ENCODE measurements around the gene LRRC23. TPM values are rescaled to one million over a fixed set of nuclear protein-coding genes. Genes with fewer than 3 reads are reported as not detected.

Gene LRRC23
- total RNA-seq, 1 donor: 7.6 TPM

GRCh38 chr12:6950401-6950801 is 45.8 kb downstream of the LRRC23 start:
- Histone ChIP-seq H3K4me3 (ENCODE audit: insufficient read depth, low read length) (no peak overlapping the region), H3K4me2 (ENCODE audit: insufficient read depth, low read length) (no peak overlapping the region), H3K27ac (ENCODE audit: low read depth, low read length) (no peak overlapping the region), H3K36me3 (ENCODE audit: insufficient read depth, low read length) (peaks cover 11% of the 10 kb centered on the region), H2AFZ (ENCODE audit: low read length) (no peak overlapping the region), H3K4me1 (ENCODE audit: insufficient read depth, low read length) (peaks cover 12% of the 10 kb centered on the region), H4K20me1 (ENCODE audit: insufficient read depth, low read length) (no peaks in the 10 kb centered on the region), H3K9me3 (ENCODE audit: low read depth, low read length) (no peaks in the 10 kb centered on the region), H3K27me3 (ENCODE audit: insufficient read depth, low read length) (no peaks in the 10 kb centered on the region), H3K79me2 (ENCODE audit: insufficient read depth, low read length) (no peaks in the 10 kb centered on the region)
- peak; percentile 65 for DNase-seq (ENCODE audit: insufficient read length, low spot score, missing footprints)
- peak; percentile 30 for TF ChIP-seq CTCF (IDR thresholded peaks at IDR 0.05; ENCODE audit: extremely low read depth, low read depth, low read length)

GRCh38 chr12:6950811-6951540 is 46.4 kb downstream of the LRRC23 start, which contains the start of gene PTPN6:
TSS of gene PTPN6 (plus strand) at chr12:6951356. CDS start at chr12:6951513, 157 bp downstream.
- Histone ChIP-seq H3K27me3 (ENCODE audit: insufficient read depth, low read length) (no peaks in the 10 kb centered on the region), H2AFZ (ENCODE audit: low read length) (no peak within 1 kb of the TSS), H4K20me1 (ENCODE audit: insufficient read depth, low read length) (no peaks in the 10 kb centered on the region), H3K9me3 (ENCODE audit: low read depth, low read length) (no peaks in the 10 kb centered on the region), H3K36me3 (ENCODE audit: insufficient read depth, low read length) (peaks cover 5% of the 10 kb centered on the region), H3K4me1 (ENCODE audit: insufficient read depth, low read length) (peaks cover 12% of the 10 kb centered on the region), H3K4me2 (ENCODE audit: insufficient read depth, low read length) (no peak within 1 kb of the TSS), H3K79me2 (ENCODE audit: insufficient read depth, low read length) (no peaks in the 10 kb centered on the region), H3K27ac (ENCODE audit: low read depth, low read length) (no peak within 1 kb of the TSS), H3K4me3 (ENCODE audit: insufficient read depth, low read length) (no peak within 1 kb of the TSS)
- DNase-seq (ENCODE audit: insufficient read length, low spot score, missing footprints): peak; percentile 51
- TF ChIP-seq CTCF (IDR thresholded peaks at IDR 0.05; ENCODE audit: extremely low read depth, low read depth, low read length): no peak

- no peak overlapping the region for H3K4me3 ChIP-seq (ENCODE audit: insufficient read depth, low read length)
- no peaks in the 10 kb centered on the region for H3K79me2 ChIP-seq (ENCODE audit: insufficient read depth, low read length)
- H4K20me1 ChIP-seq (ENCODE audit: insufficient read depth, low read length): no peaks in the 10 kb centered on the region
- no peaks in the 10 kb centered on the region for H3K9me3 ChIP-seq (ENCODE audit: low read depth, low read length)
- no peak overlapping the region for H3K27ac ChIP-seq (ENCODE audit: low read depth, low read length)
- H3K4me2 ChIP-seq (ENCODE audit: insufficient read depth, low read length): no peak overlapping the region
- no peak for TF ChIP-seq CTCF (IDR thresholded peaks at IDR 0.05; ENCODE audit: extremely low read depth, low read depth, low read length)
- peaks cover 12% of the 10 kb centered on the region for H3K4me1 ChIP-seq (ENCODE audit: insufficient read depth, low read length)
- no peaks in the 10 kb centered on the region for H3K27me3 ChIP-seq (ENCODE audit: insufficient read depth, low read length)
- peaks cover 5% of the 10 kb centered on the region for H3K36me3 ChIP-seq (ENCODE audit: insufficient read depth, low read length)
- H2AFZ ChIP-seq (ENCODE audit: low read length): no peak overlapping the region
- DNase-seq (ENCODE audit: insufficient read length, low spot score, missing footprints): no peak
These were observed 47.0 kb downstream of the LRRC23 start for GRCh38 chr12:6951551-6952120.

- H3K4me3 ChIP-seq (ENCODE audit: insufficient read depth, low read length): no peak overlapping the region
- peaks cover 12% of the 10 kb centered on the region for H3K4me1 ChIP-seq (ENCODE audit: insufficient read depth, low read length)
- no peaks in the 10 kb centered on the region for H3K27me3 ChIP-seq (ENCODE audit: insufficient read depth, low read length)
- DNase-seq (ENCODE audit: insufficient read length, low spot score, missing footprints): peak; percentile 49
- no peak overlapping the region for H2AFZ ChIP-seq (ENCODE audit: low read length)
- H3K9me3 ChIP-seq (ENCODE audit: low read depth, low read length): no peaks in the 10 kb centered on the region
- TF ChIP-seq CTCF (IDR thresholded peaks at IDR 0.05; ENCODE audit: extremely low read depth, low read depth, low read length): no peak
- no peak overlapping the region for H3K27ac ChIP-seq (ENCODE audit: low read depth, low read length)
- H3K4me2 ChIP-seq (ENCODE audit: insufficient read depth, low read length): no peak overlapping the region
- H3K36me3 ChIP-seq (ENCODE audit: insufficient read depth, low read length): no peaks in the 10 kb centered on the region
- H3K79me2 ChIP-seq (ENCODE audit: insufficient read depth, low read length): no peaks in the 10 kb centered on the region
- H4K20me1 ChIP-seq (ENCODE audit: insufficient read depth, low read length): no peaks in the 10 kb centered on the region
These were observed 47.7 kb downstream of the LRRC23 start for GRCh38 chr12:6952121-6952862.
